ENCODE data around the gene STXBP1.

STXBP1 gene

DNA sequence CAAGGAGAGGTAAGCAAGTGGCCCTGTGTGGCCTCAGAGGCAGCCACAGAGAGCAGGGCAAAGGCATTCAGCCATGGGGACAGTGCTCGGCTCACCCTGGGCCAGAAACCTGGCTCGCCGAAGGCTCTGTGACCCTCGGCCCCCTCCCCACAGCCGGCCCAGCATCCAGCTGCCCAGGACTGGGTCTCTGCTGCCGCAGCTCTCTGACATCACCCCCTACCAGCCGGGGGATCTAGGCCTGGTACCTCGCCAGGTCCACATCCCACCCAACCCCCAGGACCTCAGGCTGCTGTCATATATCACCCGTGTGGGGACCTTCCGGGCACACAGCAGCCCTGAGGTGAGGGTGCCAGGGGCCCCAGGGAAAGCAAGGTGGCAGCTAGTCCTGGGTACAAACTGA lies 100.8 kb downstream of the STXBP1 start:
- H3K27me3 ChIP-seq (ENCODE audit: insufficient read depth, low read length), result no peaks in the 10 kb centered on the region
- no peak overlapping the region for H3K4me3 ChIP-seq (ENCODE audit: low read depth, low read length, poor library complexity, severe bottlenecking)
- no peak overlapping the region for H3K27ac ChIP-seq (ENCODE audit: low read depth, low read length, poor library complexity, severe bottlenecking)
- H3K9ac ChIP-seq (ENCODE audit: low read length), result no peak overlapping the region
- no peaks in the 10 kb centered on the region for H4K20me1 ChIP-seq (ENCODE audit: insufficient read depth, low read length)
- H3K9me3 ChIP-seq (ENCODE audit: low read length), result no peaks in the 10 kb centered on the region
- TF ChIP-seq CTCF (IDR thresholded peaks at IDR 0.05; ENCODE audit: low read length) (no peak), EZH2 (IDR thresholded peaks at IDR 0.05; ENCODE audit: borderline replicate concordance, low read length) (no peak)
- H3K79me2 ChIP-seq (ENCODE audit: insufficient read depth, low read length), result no peaks in the 10 kb centered on the region
- no peaks in the 10 kb centered on the region for H3F3A ChIP-seq (ENCODE audit: insufficient read depth, low read length)
- peaks cover 5% of the 10 kb centered on the region for H3K4me1 ChIP-seq (ENCODE audit: insufficient read depth, low read length, severe bottlenecking)
- no peaks in the 10 kb centered on the region for H3K9me2 ChIP-seq (ENCODE audit: low read depth, low read length)
- no peaks in the 10 kb centered on the region for H3K36me3 ChIP-seq (ENCODE audit: insufficient read depth, low read length)
- H3K4me2 ChIP-seq (ENCODE audit: low read length), result no peak overlapping the region
- no peak overlapping the region for H2AFZ ChIP-seq (ENCODE audit: low read length)

DNA sequence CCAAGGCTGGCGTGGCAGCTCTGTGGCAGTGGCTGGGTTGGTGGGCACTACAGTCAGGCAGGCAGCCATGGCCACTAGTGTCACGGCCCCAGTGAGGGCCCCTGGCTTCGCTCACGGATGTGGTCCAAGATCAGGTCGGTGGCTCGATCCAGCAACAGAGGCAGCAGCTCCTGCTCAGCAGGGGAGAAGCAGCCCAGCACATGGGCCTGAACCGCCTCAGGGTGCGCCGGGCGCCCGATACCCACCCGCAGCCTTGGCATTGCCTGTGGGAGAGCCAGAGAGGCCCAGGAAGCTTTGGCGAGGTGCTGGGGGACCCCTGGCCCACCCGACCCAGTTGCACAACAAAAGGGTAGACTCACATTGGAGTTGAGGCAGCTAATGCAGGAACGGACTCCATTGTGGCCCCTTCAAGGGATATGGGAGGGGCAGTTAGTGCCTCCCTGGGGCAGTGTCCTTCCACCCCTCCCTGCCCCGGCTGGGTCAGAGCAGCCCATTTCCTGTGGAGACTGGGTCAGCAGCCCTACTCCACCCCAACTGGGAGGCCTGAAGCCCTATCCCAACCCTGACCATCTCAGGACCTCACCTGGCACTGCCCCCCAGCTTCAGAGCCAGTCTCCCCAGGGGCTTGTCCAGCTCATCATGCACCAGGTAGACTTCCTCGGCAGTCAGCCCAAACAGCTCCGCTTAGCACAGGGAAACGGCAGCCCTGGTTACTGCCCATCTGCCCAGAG lies 102.1 kb downstream of the STXBP1 start:
- no peak overlapping the region for H3K9ac ChIP-seq (ENCODE audit: low read length)

DNA sequence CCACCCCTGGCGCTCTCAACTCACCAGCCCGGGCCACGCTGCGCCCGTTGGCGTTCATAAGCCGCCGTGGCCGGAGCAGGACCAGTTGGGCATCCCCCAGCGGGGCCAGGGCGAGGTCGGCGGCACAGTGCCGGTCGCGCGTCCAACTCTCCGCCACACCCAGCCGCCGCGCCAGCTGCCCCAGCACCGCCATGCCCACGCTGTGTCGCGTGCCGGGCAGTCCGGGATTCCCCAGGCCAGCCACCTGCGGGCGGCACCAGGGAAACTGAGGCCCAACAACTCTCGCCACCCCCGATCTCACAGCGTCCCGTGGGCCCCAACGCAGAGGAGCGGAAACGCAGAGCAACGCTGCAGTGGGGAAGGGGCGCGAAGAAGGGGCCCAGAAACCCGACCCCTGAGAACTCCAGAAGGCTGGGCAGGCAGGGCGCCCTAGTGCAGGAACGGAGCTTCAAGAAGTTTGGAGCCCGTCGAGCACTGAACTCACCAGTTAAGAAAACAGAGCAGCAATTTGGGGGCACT lies 102.9 kb downstream of the STXBP1 start:
- Histone ChIP-seq H3K27ac (ENCODE audit: low read depth, low read length, poor library complexity, severe bottlenecking) (no peak overlapping the region), H3K36me3 (ENCODE audit: insufficient read depth, low read length) (no peaks in the 10 kb centered on the region), H3K27me3 (ENCODE audit: insufficient read depth, low read length) (no peaks in the 10 kb centered on the region), H2AFZ (ENCODE audit: low read length) (no peak overlapping the region), H3K4me1 (ENCODE audit: insufficient read depth, low read length, severe bottlenecking) (peaks cover 5% of the 10 kb centered on the region), H3K9me2 (ENCODE audit: low read depth, low read length) (no peaks in the 10 kb centered on the region), H4K20me1 (ENCODE audit: insufficient read depth, low read length) (no peaks in the 10 kb centered on the region), H3K79me2 (ENCODE audit: insufficient read depth, low read length) (no peaks in the 10 kb centered on the region), H3K4me3 (ENCODE audit: low read depth, low read length, poor library complexity, severe bottlenecking) (peak overlapping the region; percentile 72), H3F3A (ENCODE audit: insufficient read depth, low read length) (no peaks in the 10 kb centered on the region), H3K4me2 (ENCODE audit: low read length) (peak overlapping the region; percentile 82), H3K9ac (ENCODE audit: low read length) (peak overlapping the region; percentile 62), H3K9me3 (ENCODE audit: low read length) (no peaks in the 10 kb centered on the region)
- TF ChIP-seq CTCF (IDR thresholded peaks at IDR 0.05; ENCODE audit: low read length), result no peak
- TF ChIP-seq EZH2 (IDR thresholded peaks at IDR 0.05; ENCODE audit: borderline replicate concordance, low read length), result no peak

More for the DNA sequence above, 102.1 kb downstream of the STXBP1 start:
- Histone ChIP-seq H3K4me3 (ENCODE audit: low read depth, low read length, poor library complexity, severe bottlenecking) (no peak overlapping the region), H3K9me2 (ENCODE audit: low read depth, low read length) (no peaks in the 10 kb centered on the region), H3K4me2 (ENCODE audit: low read length) (peak overlapping the region; percentile 25; the same call in 1 of the 2 replicates), H3K27ac (ENCODE audit: low read depth, low read length, poor library complexity, severe bottlenecking) (no peak overlapping the region), H4K20me1 (ENCODE audit: insufficient read depth, low read length) (no peaks in the 10 kb centered on the region), H3K9me3 (ENCODE audit: low read length) (no peaks in the 10 kb centered on the region), H3K27me3 (ENCODE audit: insufficient read depth, low read length) (no peaks in the 10 kb centered on the region), H3K79me2 (ENCODE audit: insufficient read depth, low read length) (no peaks in the 10 kb centered on the region), H3K36me3 (ENCODE audit: insufficient read depth, low read length) (no peaks in the 10 kb centered on the region), H2AFZ (ENCODE audit: low read length) (no peak overlapping the region), H3F3A (ENCODE audit: insufficient read depth, low read length) (no peaks in the 10 kb centered on the region), H3K4me1 (ENCODE audit: insufficient read depth, low read length, severe bottlenecking) (peaks cover 5% of the 10 kb centered on the region)
- no peak for TF ChIP-seq EZH2 (IDR thresholded peaks at IDR 0.05; ENCODE audit: borderline replicate concordance, low read length)
- TF ChIP-seq CTCF (IDR thresholded peaks at IDR 0.05; ENCODE audit: low read length), result no peak

Data from OCI-LY1 (cell line).